Activated T-cell treated with anti-CD3 and anti-CD28 coated beads for 48 hours (primary cell): ENCODE results near the gene NLGN4Y.
"Not testable (repeated sequence)": the region's sequence is repeated elsewhere in the genome, so short reads cannot be mapped to it uniquely, and the experiment has no call there.

Source experiments
- DNase-seq: peaks from one replicate; pipeline ENCODE4 v3.0.0-alpha.2; 2020; ENCODE audit warnings: low read depth

Gene NLGN4Y

DNA sequence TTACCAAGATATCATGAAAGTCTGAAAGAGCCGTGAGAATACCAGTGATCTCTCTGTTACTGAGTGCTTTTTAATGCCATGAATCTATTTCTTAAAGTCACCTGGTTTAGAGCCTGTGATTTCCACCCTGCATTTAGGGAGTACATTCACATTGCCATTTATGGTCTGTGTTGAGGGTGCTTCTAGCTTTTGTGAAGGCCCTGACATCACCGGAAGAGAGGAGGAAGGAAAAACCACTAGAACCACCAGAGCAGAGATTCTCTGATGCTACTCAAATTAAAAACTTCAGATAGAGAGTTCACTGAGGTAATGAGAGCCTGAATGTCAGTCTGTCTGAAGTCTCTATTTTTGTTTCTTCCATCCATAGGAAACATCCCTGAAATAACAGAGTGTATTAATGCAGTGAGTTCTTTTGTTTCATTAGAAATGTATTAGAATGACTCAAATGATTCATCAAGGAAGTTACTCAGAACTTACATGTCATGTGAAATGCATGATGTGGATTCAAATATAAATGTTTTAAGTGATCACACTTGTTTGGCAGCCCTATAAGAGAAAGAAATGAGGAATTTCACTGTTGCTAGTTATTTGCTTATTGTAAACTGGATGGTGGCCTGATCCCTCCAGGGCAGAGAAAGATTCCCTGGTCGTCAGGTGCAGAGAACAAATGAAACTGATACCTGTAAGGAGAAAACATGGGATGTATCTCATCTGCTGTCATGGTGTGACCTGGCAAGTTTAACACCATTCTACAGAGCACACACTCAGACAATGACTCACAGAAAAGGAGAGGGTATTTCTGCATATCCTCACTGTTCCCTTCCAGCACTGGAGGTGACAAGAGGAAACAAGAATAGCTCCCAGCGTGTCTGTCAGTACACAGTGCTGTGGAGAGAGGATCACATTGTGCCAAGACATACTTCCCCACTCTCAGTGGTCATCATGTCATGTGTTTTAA lies 310.1 kb downstream of the NLGN4Y start:
- DNase-seq, result no peak

DNA sequence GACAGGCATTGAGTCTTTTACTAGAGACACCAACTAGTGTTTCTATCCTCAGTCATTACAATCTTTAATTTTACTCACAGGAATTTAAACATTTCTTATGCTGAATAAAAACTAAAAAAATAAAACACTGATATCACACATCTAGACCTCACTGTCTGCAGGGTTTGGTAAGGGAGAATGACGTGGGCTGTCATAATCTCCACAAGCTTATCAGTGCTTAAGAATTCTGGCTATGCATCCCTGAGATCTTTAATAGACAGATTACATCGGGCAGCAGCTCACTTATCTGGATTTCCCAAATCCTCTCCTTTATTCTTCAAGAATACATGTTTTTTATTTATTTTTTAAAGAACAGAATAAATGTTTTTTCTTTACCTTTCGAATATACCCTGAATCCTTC lies 313.1 kb downstream of the NLGN4Y start:
- DNase-seq, result no peak

DNA sequence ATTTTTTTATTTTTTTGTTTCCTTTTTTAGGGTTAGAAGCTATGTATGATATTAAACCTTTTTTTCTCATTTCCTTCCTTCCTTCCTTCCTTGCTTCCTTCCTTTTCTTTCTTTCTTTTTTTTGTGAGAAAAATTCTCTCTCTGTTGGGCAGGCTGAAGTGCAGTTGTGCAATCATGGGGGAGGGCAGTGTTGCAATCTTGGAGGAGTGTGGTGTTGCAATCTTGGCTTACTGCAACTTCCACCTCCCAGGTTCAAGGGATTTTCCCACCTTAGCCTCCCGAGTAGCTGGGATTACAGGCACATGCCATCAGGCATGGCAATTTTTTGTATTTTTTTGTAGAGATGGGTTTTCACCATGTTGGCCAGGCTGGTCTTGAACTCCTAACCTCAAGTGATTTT lies 326.4 kb downstream of the NLGN4Y start:
- DNase-seq, result no peak

DNA sequence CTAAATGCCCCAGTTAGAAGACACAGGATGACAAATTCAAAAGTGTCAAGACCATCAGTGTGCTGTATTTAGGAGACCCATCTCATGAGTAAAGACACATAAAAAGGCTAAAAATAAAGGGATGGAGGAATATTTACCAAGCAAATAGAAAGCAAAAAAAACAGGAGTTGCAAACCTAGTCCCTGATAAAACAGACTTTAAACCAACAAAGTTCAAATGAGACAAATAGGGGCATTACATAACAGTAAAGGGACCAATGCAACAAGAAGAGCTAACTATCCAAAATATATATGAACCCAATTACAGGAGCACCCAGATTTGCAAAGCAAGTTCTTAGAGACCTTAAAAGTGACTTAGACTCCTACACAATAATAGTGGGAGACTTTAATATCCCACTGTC lies 336.1 kb downstream of the NLGN4Y start:
- no peak for DNase-seq

DNA sequence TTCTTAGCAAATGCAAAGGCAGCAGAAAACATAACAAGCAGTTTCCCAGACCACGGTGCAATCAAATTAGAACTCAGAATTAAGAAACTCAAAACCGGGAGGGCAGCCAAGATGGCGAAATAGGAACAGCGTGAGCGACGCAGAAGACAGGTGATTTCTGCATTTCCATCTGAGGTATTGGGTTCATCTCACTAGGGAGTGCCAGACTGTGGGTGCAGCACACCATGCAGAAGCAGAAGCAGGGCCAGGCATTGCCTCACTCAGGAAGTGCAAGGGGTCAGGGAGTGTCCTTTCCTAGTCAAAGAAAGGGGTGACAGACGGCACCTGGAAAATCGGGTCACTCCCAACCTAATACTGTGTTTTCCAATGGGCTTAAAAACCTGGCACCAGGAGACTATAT lies 336.7 kb downstream of the NLGN4Y start:
- DNase-seq, result not testable (repeated sequence)

DNA sequence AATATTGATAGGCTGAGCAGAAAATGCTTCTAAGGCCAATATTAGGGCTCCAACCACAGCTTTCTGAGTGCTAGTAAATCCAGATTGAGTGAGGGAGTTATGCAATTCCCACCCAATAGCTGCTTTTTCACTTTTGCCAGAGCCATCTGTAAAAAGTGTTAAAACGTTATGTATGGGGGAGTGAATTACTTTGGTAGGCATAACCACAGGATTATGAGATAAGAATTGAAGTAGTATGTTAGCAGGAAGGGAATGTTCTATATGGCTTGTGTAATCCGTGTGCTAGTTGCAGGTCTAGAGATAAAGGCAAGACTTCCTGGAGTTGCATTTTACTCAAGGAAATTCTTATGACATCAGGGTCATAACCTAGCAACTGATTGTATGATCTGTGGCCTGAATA lies 347.6 kb downstream of the NLGN4Y start:
- DNase-seq, result no peak
